HG02938 (cell line): ENCODE measurements around the gene MAP3K3.
A peak's percentile ranks its signal among the peaks of the same experiment; 100 is the strongest.

ENCODE experiments used
- ATAC-seq: cut with Tn5 transposase; IDR thresholded peaks from one replicate; pipeline ENCODE4 v1.9.1; 2021; ENCODE audit warnings: mild to moderate bottlenecking, moderate library complexity; ENCODE audit not compliant: unreplicated experiment

MAP3K3 gene

GRCh38 chr17:63621684-63622573 is at the start of gene MAP3K3:
Gene MAP3K3, plus strand, starts transcription at chr17:63622417. Its CDS starts 343 bp downstream, at chr17:63622760.
- peak; percentile 93 for ATAC-seq

DNA sequence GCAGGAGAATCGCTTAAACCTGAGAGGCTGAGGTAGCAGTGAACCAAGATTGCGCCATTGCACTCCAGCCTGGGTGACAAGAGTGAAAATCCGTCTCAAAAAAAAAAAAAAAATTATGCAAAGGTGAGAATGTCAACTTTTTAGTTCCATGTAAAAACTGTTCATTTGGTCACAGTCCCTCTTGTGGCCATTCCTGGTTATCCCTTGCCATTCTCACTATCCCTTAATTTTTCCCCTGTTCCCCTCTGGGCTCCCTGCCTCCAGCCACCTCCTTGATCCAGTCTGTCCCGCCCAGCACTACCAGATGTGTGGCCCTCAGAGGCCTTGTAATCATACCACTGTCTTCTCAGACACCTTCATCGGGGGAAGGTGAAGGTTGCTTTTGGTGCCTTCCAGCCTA is 48.6 kb upstream of the MAP3K3 start:
- no peak for ATAC-seq

GRCh38 chr17:63578027-63578768 is 44.0 kb upstream of the MAP3K3 start:
- ATAC-seq: no peak

GRCh38 chr17:63578769-63579111 is 43.5 kb upstream of the MAP3K3 start:
- ATAC-seq: no peak

DNA sequence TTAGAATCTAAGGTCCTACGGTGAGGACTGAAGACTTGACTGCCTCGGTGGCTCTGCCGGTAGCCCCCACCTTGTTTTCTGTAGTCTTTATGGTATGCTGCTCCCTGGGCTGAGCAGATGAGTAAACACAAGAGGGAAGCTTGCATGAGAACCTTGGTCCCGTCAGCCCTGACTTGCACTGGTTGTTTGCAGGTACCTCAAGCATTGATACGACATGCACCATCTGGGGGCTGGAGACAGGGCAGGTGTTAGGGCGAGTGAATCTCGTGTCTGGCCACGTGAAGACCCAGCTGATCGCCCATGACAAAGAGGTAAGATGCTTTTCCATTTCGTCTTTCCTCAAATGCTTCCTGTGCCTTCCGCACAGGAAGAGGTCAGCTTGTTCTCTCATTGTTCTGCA is 42.6 kb upstream of the MAP3K3 start:
- ATAC-seq: no peak

GRCh38 chr17:63587770-63588169 is 34.4 kb upstream of the MAP3K3 start:
- ATAC-seq: no peak

DNA sequence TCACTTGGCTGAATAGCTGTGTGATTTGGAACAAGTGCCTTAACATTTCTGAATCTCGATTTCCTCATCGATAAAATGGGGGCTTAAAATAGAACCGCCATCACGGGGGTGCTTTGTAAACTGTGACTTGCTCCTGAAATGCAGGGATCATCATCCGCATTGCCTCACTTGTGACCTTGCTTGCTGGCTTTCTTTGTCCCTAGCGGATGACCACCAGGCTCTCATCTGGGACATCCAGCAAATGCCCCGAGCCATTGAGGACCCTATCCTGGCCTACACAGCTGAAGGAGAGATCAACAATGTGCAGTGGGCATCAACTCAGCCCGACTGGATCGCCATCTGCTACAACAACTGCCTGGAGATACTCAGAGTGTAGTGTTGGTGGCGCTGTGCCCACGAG is 33.4 kb upstream of the MAP3K3 start:
- ATAC-seq: no peak

GRCh38 chr17:63589646-63590045 is 32.6 kb upstream of the MAP3K3 start:
- no peak for ATAC-seq

DNA sequence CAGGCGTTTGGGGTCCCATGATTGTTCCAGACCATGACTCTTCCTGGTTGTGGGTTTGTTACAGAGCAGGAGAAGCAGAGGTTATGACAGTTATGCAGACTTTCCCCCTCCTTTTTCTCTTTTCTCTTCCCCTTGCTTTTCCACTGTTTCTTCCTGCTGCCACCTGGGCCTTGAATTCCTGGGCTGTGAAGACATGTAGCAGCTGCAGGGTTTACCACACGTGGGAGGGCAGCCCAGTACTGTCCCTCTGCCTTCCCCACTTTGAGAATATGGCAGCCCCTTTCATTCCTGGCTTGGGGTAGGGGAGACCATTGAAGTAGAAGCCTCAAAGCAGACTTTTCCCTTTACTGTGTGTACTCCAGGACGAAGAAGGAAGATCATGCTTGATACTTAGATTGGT is 29.4 kb upstream of the MAP3K3 start:
- ATAC-seq: no peak

DNA sequence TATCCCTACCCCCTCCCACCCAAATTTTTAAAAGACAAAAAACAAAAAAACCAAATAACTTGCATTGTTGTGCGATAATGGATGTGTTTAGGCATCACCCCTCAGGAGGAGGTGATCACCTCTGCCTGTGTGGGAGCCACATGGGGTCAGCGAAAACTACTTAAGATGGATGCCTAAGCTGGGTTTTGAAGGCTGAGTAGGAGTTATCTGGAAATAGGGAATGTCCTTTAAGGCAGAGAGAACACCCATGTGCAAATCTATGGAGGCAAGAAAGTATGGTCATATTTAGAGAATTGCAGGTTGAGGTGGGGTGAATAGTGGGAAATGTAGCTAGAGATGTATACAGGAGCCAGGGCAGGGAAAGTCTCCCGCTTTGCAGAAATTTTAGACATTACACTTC is 27.1 kb upstream of the MAP3K3 start:
- ATAC-seq: no peak

DNA sequence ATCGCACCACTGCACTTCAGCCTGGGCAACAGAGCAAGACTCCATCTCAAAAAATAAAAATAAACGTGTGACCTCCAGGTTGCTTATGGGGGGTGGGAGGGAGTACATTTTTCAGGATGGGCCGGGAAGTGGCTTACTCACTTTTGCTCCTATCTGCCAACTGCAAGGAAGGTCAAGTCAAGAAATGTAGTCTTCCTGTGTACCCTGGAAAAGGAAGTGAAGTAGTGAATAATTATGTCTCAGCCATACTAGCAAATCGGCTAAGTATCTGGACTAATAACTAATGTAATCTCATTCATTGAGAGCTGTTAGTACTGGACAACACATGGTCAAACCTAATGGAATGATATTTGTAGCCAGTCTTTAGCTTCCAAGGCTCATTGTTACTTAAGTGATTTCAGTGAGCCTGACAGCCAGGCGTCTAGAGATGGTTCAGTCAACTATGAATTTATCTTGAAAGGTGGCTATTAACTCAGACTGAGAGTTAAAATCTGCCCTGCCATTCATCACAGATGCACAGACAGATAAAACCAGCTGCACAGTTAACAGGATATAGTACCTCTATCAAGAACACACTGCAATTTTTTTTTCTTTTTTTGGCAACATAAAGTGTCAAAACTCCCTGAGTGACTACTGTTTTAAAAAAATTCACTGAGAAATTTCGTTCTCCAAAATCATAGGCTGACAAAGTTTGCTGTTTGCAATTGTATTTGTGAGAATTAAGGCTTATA is 25.2 kb upstream of the MAP3K3 start:
- ATAC-seq: no peak

DNA sequence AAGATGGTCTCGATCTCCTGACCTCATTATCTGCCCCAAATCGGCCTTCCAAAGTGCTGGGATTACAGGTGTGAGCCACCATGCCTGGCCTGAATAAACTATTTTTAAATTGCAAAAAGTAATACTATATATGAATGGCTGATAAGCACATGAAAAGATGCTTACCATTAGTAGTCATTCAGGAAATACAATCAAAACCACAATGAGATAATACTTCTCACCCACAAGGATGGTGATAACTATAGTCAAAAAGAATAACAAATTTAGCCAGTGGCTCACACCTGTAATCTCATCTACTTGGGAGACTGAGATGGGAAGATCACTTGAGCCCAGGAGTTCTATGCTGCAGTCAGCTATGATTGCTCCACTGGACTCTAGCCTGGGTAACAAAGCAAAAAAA is 23.9 kb upstream of the MAP3K3 start:
- no peak for ATAC-seq

DNA sequence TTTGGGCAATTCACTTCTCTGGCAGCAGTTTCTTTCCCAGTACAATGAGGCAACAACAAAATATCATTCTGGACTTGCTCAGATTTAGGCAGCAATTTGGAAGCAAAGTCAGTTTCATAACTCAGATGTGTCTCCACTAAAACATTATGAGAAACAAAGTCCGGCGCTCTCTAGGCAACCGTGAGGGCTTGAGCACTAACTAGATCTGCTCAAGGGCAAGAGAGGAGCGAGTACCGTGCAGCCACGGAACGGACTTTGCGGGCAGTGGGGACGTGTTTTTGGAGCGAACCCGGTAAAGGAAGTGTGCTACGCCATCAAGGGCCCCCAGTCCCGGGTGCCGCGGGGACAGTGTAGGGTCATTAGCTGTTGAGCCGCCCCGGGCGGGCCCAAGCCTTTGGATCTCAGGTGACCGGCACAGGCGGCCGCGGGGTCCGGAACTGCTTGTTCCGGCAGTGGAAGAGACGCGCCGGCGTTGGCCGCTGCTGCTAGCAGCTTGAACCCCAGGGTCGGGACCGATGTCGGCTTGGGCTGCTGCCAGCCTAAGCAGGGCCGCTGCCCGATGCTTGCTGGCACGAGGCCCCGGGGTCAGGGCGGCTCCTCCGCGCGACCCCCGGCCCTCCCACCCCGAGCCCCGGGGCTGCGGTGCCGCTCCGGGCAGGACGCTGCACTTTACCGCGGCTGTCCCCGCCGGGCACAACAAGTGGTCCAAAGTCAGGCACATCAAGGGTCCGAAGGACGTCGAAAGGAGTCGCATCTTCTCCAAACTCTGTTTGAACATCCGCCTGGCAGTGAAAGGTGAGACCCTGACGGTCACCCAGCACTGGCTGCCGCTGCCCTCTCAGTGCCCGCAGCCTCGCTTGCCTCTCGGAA is 21.4 kb upstream of the MAP3K3 start, which contains the start of gene TACO1:
TSS of gene TACO1 (plus strand) at position 327 of the 870 bp plus-strand sequence. CDS start at position 516, 189 bp downstream.
- peak; percentile 85 for ATAC-seq

GRCh38 chr17:63601439-63602371 is 20.5 kb upstream of the MAP3K3 start:
- peak; percentile 12 for ATAC-seq

GRCh38 chr17:63609816-63610573 is 12.2 kb upstream of the MAP3K3 start:
- ATAC-seq: no peak

DNA sequence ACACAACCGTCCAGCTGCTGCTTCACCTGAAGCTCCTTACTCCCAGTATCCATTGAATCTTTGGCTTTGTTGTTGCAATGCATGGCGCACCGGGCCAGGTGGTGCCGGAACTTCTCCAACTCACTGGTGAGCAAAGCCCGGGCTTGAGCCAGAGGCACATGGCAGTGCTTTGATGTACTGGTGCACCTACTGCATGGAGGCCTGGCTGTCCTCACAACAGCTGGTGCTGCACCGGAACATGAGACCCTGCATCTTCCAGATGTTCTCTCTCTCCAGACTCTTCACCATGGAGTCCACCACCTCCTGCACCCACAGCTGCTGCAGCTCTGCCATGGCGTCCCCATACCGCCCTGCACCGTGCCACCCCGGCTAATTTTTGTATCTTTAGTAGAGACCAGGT is 11.4 kb upstream of the MAP3K3 start:
- no peak for ATAC-seq

GRCh38 chr17:63611354-63611753 is 10.9 kb upstream of the MAP3K3 start:
- no peak for ATAC-seq

GRCh38 chr17:63613663-63614062 is 8.6 kb upstream of the MAP3K3 start:
- ATAC-seq: no peak

GRCh38 chr17:63621229-63621683 is 961 bp upstream of the MAP3K3 start:
- ATAC-seq: no peak
